GM19099 (cell line): ENCODE data around the gene CYBA.

Source experiments
- POLR2A ChIP-seq: IDR thresholded peaks from 3 replicates; pipeline ENCODE4 v1.6.1; 2011; ENCODE audit warnings: low read depth; ENCODE audit not compliant: insufficient read length; ENCODE audit errors: extremely low read depth

Gene CYBA

GRCh38 chr16:88593910-88594309, 56.9 kb downstream of the CYBA start:
- TF ChIP-seq POLR2A, result no peak

DNA sequence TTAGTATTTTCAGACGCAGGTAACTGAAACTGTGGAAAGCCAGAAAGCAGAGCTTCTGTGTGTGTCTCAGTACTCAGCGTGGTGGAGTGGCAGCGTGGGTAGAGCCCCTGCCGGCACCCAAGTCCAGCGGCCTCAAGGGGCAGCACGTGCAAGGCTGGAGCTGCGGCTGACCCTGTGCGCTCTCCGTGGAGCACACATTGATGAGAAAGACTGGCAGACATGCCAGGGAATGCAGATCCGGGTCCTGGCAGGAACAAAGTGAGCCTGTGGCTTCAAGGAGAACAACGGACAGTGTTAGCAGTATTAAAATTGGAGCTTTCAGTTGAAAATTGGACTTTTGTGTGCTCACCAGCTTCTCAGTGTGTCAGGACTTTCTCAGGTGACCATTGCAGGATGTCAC, 57.4 kb downstream of the CYBA start:
- no peak for TF ChIP-seq POLR2A
